Choroid plexus epithelial cell (primary cell): Measurements from ENCODE around the gene PPP2R2D.

Experiments used
- DNase-seq: peaks from one replicate; pipeline ENCODE4 v3.0.0-alpha.2; 2010; ENCODE audit warnings: low read depth
- H3K4me3 ChIP-seq: 2 replicates; pipeline ENCODE4 v1.5.1; 2011; ENCODE audit warnings: low read depth, mild to moderate bottlenecking, control low read depth, low read length, moderate library complexity
- CTCF ChIP-seq: conservative IDR thresholded peaks from 2 replicates; pipeline ENCODE4 v1.5.1; 2011; ENCODE audit warnings: low read depth, mild to moderate bottlenecking, control low read depth, inconsistent platforms, low read length, moderate library complexity

PPP2R2D gene

DNA sequence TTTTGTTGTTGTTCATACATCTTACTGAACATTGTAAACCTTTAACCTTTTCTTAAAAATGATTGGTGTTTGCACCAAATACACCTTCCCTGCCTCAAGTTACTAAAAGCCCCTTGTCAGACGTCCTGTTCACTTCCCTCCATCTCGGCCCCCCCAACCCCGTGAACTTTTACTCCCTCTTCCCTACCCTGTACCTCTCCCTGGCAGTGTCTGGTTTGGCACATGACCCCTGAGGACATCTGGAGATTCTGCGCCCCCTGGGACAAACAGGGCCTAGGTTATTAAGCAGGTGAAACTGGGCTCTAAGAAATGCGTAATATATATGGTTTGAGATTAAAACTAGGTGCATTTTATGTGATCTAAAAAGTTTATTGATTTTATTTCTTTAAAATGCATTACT is 1.4 kb downstream of the PPP2R2D start:
- TF ChIP-seq CTCF, result no peak
- no peak for DNase-seq
- H3K4me3 ChIP-seq, result peak overlapping the region; percentile 83

DNA sequence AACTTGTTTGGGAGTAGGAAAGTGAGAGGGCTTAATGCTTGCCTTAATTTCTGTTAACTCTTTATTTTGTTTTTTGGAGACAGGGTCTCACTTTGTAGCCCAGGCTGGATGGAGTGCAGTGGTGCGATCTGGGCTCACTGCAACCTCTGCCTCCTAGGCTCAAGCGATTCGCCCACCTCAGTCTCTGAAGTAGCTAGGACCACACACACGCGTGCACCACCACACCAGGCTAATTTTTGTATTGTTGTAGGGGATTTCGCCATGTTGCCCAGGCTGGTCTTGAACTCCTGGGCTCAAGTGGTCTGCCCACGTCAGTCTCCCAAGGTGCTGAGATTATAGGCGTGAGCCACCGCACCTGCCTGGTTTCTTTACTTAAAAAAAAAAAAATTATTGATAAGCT is 1.9 kb downstream of the PPP2R2D start:
- TF ChIP-seq CTCF, result no peak
- no peak for DNase-seq
- H3K4me3 ChIP-seq, result no peak overlapping the region

GRCh38 chr10:131905267-131905571 is 4.4 kb downstream of the PPP2R2D start:
- H3K4me3 ChIP-seq, result no peak overlapping the region
- peak; percentile 6 for TF ChIP-seq CTCF
- peak; percentile 48 for DNase-seq

GRCh38 chr10:131905603-131906268 is 4.9 kb downstream of the PPP2R2D start:
- no peak for TF ChIP-seq CTCF

DNA sequence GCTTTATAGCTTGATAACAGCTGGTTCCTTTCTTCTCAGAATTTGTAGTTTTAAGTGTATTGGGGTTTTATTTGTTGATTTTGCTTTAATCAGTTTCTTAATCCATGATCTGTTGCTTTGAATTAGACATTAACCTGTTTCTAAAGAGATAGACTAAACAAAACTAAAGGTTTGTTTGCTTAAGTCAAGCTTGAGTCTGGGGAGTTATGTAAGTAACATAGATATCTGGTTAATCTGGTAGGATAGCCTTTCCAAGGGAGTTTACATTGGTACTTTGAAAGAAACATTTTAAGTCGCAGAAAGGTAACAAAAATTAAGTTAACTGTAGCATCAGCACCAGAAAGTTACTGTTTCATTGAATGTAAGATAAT is 5.4 kb downstream of the PPP2R2D start:
- no peak for TF ChIP-seq CTCF
- H3K4me3 ChIP-seq, result no peak overlapping the region
- no peak for DNase-seq

More at GRCh38 chr10:131905603-131906268, 4.9 kb downstream of the PPP2R2D start:
- no peak overlapping the region for H3K4me3 ChIP-seq
- DNase-seq, result no peak

DNA sequence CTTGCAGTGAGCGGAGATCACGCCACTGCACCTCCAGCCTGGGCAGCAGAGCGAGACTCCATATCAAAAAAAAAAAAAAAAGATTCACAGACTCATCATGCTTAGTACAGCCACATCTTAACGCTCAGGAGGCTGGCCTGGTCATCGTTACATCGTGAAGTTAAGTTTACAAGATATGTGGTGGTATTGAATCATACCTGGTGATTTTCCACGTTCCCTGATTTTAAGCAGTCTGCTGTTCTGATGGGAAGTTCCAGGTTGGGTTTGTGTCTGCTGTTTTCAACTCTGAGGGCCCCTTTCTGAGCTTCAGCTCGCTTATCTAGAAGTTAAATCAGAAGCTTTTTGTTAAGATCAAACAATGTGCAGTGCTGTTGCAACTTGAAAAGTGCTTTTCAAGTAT is 6.9 kb downstream of the PPP2R2D start:
- H3K4me3 ChIP-seq, result no peak overlapping the region
- no peak for DNase-seq
- TF ChIP-seq CTCF, result no peak

DNA sequence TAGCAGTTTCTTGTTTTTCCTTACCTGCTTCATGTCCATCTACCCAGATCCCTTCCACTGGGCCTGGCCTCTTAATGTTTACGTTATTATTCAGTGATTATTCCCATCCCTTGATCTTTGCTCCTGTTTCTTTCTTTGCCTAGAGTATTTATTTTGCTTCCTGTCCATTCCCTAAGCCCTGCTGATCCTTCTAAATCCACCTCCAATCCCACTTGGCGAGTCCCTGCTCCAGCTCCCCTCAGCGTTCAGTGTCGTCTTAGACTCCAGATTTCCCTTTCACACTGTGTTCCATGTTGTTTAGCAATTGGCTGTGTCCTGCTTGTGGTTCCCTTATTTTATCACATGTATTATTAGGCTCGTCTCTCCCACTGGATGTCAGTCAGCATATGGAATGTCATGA is 7.3 kb downstream of the PPP2R2D start:
- H3K4me3 ChIP-seq, result no peak overlapping the region
- no peak for DNase-seq
- no peak for TF ChIP-seq CTCF
